Fibroblast of the conjunctiva (primary cell): Measurements from ENCODE around the gene EPM2A.
"Not testable (repeated sequence)": the region's sequence is repeated elsewhere in the genome, so short reads cannot be mapped to it uniquely, and the experiment has no call there.

Source experiments
- DNase-seq: peaks from one replicate; pipeline ENCODE4 v3.0.0-alpha.2; 2010; ENCODE audit warnings: low read depth

The EPM2A gene

GRCh38 chr6:145735356-145736165 lies at the start of gene EPM2A:
Gene EPM2A (minus strand): TSS chr6:145735520. CDS start chr6:145735498, 22 bp downstream.
- peak; percentile 47 for DNase-seq

GRCh38 chr6:145784683-145785082 lies 49.4 kb upstream of the EPM2A start:
- no peak for DNase-seq

- no peak for DNase-seq
Observed at GRCh38 chr6:145783796-145784195, 48.5 kb upstream of the EPM2A start.

GRCh38 chr6:145772846-145773245 lies 37.5 kb upstream of the EPM2A start:
- DNase-seq: no peak

- no peak for DNase-seq
Observed at GRCh38 chr6:145765449-145765848, 30.1 kb upstream of the EPM2A start.

GRCh38 chr6:145763742-145764141 lies 28.4 kb upstream of the EPM2A start:
- no peak for DNase-seq

- DNase-seq: no peak
Observed at GRCh38 chr6:145761584-145761983, 26.3 kb upstream of the EPM2A start.

GRCh38 chr6:145758113-145758512 lies 22.8 kb upstream of the EPM2A start:
- no peak for DNase-seq

- DNase-seq: peak; percentile 95
Observed at GRCh38 chr6:145756170-145756662, 20.9 kb upstream of the EPM2A start.

GRCh38 chr6:145755682-145756081 lies 20.4 kb upstream of the EPM2A start:
- DNase-seq: no peak

- no peak for DNase-seq
Observed at GRCh38 chr6:145752638-145753037, 17.3 kb upstream of the EPM2A start.

GRCh38 chr6:145749632-145750031 lies 14.3 kb upstream of the EPM2A start:
- DNase-seq: peak; percentile 75

GRCh38 chr6:145745861-145746260 lies 10.5 kb upstream of the EPM2A start:
- no peak for DNase-seq

- DNase-seq: no peak
Observed at GRCh38 chr6:145744619-145745018, 9.3 kb upstream of the EPM2A start.

GRCh38 chr6:145743332-145743731 lies 8.0 kb upstream of the EPM2A start:
- DNase-seq: no peak

- DNase-seq: not testable (repeated sequence)
Observed at GRCh38 chr6:145742472-145742871, 7.2 kb upstream of the EPM2A start.

GRCh38 chr6:145739685-145740084 lies 4.4 kb upstream of the EPM2A start:
- not testable (repeated sequence) for DNase-seq

- no peak for DNase-seq
Observed at GRCh38 chr6:145738265-145738664, 2.9 kb upstream of the EPM2A start.

- peak; percentile 51 for DNase-seq
Observed at GRCh38 chr6:145736661-145737144, 1.4 kb upstream of the EPM2A start.

GRCh38 chr6:145734486-145735355 lies 599 bp downstream of the EPM2A start:
- peak; percentile 87 for DNase-seq

- no peak for DNase-seq
Observed at GRCh38 chr6:145733810-145734209, 1.5 kb downstream of the EPM2A start.

- DNase-seq: no peak
Observed at GRCh38 chr6:145733207-145733606, 2.1 kb downstream of the EPM2A start.

- no peak for DNase-seq
Observed at GRCh38 chr6:145731447-145731846, 3.9 kb downstream of the EPM2A start.
